Mesothelial cell of epicardium (in vitro differentiated cells): ENCODE results near the gene BUB1. TPM values are rescaled to one million over a fixed set of nuclear protein-coding genes. Genes with fewer than 3 reads are reported as not detected.
"Not testable (repeated sequence)": the region's sequence is repeated elsewhere in the genome, so short reads cannot be mapped to it uniquely, and the experiment has no call there.

Experiments
- DNase-seq, 2 experiments: peaks; one replicate each; pipeline ENCODE4 v3.0.0; 2021; ENCODE audit warnings: low spot score in 2 of 2; ENCODE audit not compliant: unreplicated experiment in 2 of 2
- H3K27ac Mint-ChIP-seq: 2 replicates; pipeline ENCODE4 v1.8.0; 2021; ENCODE audit warnings: mixed read lengths
- H3K27me3 Mint-ChIP-seq: 2 replicates; pipeline ENCODE4 v1.8.0; 2021; ENCODE audit warnings: low read depth, mixed read lengths
- H3K36me3 Mint-ChIP-seq: 2 replicates; pipeline ENCODE4 v1.8.0; 2021; ENCODE audit warnings: mixed read lengths
- H3K4me1 Mint-ChIP-seq: 2 replicates; pipeline ENCODE4 v1.8.0; 2021; ENCODE audit warnings: mixed read lengths
- H3K4me3 Mint-ChIP-seq: 2 replicates; pipeline ENCODE4 v1.8.0; 2021; ENCODE audit warnings: mild to moderate bottlenecking, moderate library complexity, mixed read lengths
- H3K9me3 Mint-ChIP-seq: 2 replicates; pipeline ENCODE4 v1.8.0; 2021; ENCODE audit warnings: mixed read lengths
- CTCF ChIP-seq: fragments of 200-600 bp; sonication (generic); IDR thresholded peaks from one replicate; pipeline ENCODE4 v1.5.0; 2021; ENCODE audit warnings: antibody characterized with exemption; ENCODE audit not compliant: unreplicated experiment
- total RNA-seq: library from RNA; stranded (reverse); gene quantifications from 3 replicates; pipeline ENCODE4 v1.2.1, GENCODE V29; 2021

Gene BUB1
- total RNA-seq, 1 donor from 2014 or later: 21.2 TPM

DNA sequence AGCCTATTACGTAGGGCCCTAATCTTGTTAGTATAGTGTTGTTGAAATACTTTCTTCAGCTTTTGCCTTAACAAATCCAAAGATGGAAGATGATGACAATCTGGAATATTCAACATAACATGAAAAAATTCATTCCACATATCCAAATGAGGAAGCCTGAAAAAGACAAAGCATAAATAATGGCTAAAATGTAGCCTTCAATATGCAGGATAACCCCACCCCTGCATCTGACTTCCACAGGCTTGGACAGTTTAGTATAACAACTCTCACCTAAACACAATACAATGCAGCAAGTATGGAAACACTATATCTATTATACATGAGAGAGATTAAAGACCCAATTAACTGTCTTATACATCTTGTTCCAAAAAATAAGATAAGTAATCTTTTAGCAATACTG lies 39.9 kb downstream of the BUB1 start:
- no peaks in the 10 kb centered on the region for H3K9me3 Mint-ChIP-seq
- no peak overlapping the region for H3K4me3 Mint-ChIP-seq
- no peaks in the 10 kb centered on the region for H3K27me3 Mint-ChIP-seq
- peaks cover 44% of the 10 kb centered on the region for H3K36me3 Mint-ChIP-seq
- no peak for TF ChIP-seq CTCF
- no peaks in the 10 kb centered on the region for H3K4me1 Mint-ChIP-seq
- H3K27ac Mint-ChIP-seq: no peak overlapping the region
- DNase-seq: no peak

- H3K27ac Mint-ChIP-seq: no peak overlapping the region
- H3K9me3 Mint-ChIP-seq: no peaks in the 10 kb centered on the region
- H3K36me3 Mint-ChIP-seq: peaks cover 40% of the 10 kb centered on the region
- no peaks in the 10 kb centered on the region for H3K4me1 Mint-ChIP-seq
- no peak for TF ChIP-seq CTCF
- no peak overlapping the region for H3K4me3 Mint-ChIP-seq
- no peaks in the 10 kb centered on the region for H3K27me3 Mint-ChIP-seq
- no peak for DNase-seq
Measured at GRCh38 chr2:110637093-110637492, 40.8 kb downstream of the BUB1 start.

DNA sequence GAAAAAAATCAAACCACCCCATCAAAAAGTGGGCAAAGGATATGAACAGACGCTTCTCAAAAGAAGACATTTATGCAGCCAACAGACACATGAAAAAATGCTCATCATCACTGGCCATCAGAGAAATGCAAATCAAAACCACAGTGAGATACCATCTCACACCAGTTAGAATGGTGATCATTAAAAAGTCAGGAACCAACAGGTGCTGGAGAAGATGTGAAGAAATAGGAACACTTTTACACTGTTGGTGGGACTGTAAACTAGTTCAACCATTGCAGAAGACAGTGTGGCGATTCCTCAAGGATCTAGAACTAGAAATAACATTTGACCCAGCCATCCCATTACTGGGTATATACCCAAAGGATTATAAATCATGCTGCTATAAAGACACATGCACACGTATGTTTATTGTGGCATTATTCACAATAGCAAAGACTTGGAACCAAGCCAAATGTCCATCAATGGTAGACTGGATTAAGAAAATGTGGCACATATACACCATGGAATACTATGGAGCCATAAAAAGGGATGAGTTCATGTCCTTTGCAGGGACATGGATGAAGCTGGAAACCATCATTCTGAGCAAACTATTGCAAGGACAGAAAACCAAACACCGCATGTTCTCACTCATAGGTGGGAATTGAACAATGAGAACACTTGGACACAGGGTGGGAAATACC lies 41.8 kb downstream of the BUB1 start:
- not testable (repeated sequence) for H3K9me3 Mint-ChIP-seq, H3K4me3 Mint-ChIP-seq, DNase-seq, H3K27ac Mint-ChIP-seq, H3K27me3 Mint-ChIP-seq, H3K4me1 Mint-ChIP-seq
- H3K36me3 Mint-ChIP-seq: peaks cover 33% of the 10 kb centered on the region

GRCh38 chr2:110627348-110627747 lies 50.5 kb downstream of the BUB1 start:
- not testable (repeated sequence) for H3K27ac Mint-ChIP-seq, H3K4me3 Mint-ChIP-seq, H3K36me3 Mint-ChIP-seq

DNA sequence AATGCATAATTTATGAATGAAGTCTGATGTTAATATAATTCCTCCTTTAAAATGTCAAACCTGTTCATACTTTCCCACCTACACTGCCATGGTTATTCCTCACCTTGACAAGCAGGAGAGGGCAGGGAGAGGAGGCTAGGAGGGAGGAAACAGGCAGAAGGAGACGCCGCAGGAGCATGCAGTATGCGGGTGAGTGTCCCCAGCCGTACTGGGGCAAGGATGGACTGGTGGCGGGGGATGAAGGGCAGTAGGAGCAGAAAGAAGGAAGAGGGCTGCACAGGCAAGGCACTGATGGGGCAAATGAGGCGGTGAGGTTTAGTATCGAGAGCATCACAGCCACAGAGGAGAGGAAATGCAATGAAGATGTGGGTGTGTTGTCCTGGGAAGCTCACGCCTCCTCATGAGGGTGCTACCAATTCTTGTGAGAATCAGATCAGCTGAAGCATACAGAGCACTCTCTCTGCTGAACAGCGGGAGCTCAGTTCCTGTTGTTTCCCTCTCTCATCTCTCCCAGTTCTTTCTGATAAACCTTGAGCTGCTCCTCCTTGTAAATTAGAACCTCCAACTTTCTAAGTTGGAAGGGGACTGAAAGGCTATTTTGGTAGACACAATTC lies 58.4 kb downstream of the BUB1 start:
- not testable (repeated sequence) for H3K27me3 Mint-ChIP-seq, H3K4me3 Mint-ChIP-seq, DNase-seq, H3K27ac Mint-ChIP-seq, H3K4me1 Mint-ChIP-seq, H3K36me3 Mint-ChIP-seq, H3K9me3 Mint-ChIP-seq

More at GRCh38 chr2:110627348-110627747, 50.5 kb downstream of the BUB1 start:
- H3K9me3 Mint-ChIP-seq, DNase-seq, H3K27me3 Mint-ChIP-seq, H3K4me1 Mint-ChIP-seq: not testable (repeated sequence)

- H3K36me3 Mint-ChIP-seq, DNase-seq, H3K27ac Mint-ChIP-seq, H3K4me3 Mint-ChIP-seq, H3K9me3 Mint-ChIP-seq, H3K4me1 Mint-ChIP-seq, H3K27me3 Mint-ChIP-seq: not testable (repeated sequence)
Measured at GRCh38 chr2:110613927-110614326, 63.9 kb downstream of the BUB1 start.

DNA sequence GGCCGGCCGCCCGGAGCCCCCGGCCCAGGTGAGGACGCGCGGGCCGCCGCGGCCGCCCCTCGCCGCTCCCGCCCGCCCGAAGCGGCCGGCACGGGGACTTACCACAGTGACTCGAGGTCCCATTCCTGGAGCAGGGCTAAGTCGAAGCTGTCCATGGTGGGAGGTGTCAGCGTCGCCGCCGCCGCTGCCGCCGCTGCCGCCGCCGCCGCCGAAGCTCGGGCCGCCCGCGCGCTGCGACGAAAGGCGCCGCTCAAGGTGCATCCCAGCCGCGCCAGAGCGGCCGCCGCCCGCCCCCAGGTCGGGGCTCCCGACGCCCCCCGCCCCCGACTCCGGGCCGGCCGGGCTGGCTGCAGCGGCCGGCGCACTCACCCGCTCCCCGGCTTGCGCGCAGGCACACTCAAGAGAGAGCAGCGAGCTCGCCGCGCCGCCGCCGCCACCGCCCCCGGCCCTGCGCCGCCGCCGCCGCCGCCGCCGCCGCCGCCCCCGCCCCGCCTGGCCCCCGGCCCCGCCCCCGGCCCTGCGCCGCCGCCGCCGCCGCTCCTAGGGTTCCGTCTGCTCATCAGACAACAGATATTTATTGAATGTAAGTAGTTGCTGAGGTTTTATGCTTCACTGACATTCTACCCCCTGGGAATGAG lies 67.1 kb downstream of the BUB1 start:
- H3K9me3 Mint-ChIP-seq, H3K4me1 Mint-ChIP-seq, DNase-seq, H3K36me3 Mint-ChIP-seq, H3K27ac Mint-ChIP-seq: not testable (repeated sequence)
- Mint-ChIP-seq H3K27me3 (peaks cover 10% of the 10 kb centered on the region), H3K4me3 (peak overlapping the region; percentile 28)

- not testable (repeated sequence) for H3K4me3 Mint-ChIP-seq, H3K36me3 Mint-ChIP-seq, H3K9me3 Mint-ChIP-seq, DNase-seq, H3K4me1 Mint-ChIP-seq, H3K27ac Mint-ChIP-seq
- H3K27me3 Mint-ChIP-seq: peaks cover 13% of the 10 kb centered on the region
Measured at GRCh38 chr2:110609843-110610612, 67.8 kb downstream of the BUB1 start.

DNA sequence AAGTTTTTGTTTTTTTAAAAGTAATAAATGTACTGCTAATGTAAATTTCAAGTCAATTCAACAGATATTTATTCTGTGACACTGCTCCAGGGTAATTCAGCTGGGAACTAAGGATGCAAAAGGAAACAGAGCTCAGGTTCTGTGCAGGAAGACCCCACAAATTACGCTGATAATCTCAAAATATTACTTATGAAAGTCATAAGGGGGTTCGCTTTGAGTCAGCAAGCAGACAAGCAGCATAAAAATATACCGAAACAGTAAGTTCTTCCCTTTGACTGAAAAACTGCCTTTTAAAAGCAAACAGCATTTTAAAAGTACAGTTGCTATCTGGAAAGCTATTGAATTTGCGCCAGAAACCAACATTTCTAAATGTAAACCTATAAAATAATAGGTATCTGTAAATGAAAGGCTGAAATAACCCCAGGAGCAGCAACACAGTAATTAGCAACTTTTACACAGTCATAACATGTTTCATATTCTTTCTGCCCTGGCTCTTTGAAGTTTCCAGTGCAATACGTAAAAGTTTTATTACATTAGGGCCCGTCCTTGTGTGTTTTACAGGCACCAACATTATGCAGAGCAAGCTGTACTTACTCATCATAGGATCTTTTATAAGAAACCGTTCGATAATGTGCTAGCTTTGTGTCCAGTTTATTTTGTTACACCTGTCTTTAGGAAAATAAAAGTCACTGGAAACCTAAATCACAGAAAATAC lies 68.9 kb downstream of the BUB1 start:
- peaks cover 13% of the 10 kb centered on the region for H3K27me3 Mint-ChIP-seq
- not testable (repeated sequence) for H3K27ac Mint-ChIP-seq, H3K9me3 Mint-ChIP-seq, H3K4me1 Mint-ChIP-seq, H3K4me3 Mint-ChIP-seq, DNase-seq, H3K36me3 Mint-ChIP-seq

DNA sequence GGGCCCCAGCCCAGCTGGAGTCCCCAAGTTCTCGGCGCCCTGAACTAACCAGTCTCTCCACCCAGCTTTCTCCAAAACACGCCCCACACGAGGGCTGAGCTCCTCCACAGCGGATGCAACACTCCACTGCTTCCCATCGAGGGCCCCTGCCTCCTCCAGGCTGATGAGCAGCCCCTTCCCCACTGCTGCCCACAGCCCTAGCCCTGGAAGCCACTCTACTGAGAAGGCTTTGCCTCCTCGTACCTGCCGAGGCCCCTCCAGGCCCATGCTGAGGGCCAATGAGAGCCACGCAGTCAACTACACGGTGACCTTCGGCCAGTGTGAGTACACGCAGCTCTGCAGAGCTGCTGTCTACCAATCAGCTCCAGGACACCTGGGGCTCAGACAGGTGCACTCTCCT lies 72.8 kb downstream of the BUB1 start:
- H3K4me1 Mint-ChIP-seq, H3K9me3 Mint-ChIP-seq, H3K27ac Mint-ChIP-seq, H3K36me3 Mint-ChIP-seq, H3K4me3 Mint-ChIP-seq, DNase-seq: not testable (repeated sequence)
- H3K27me3 Mint-ChIP-seq: peaks cover 13% of the 10 kb centered on the region

DNA sequence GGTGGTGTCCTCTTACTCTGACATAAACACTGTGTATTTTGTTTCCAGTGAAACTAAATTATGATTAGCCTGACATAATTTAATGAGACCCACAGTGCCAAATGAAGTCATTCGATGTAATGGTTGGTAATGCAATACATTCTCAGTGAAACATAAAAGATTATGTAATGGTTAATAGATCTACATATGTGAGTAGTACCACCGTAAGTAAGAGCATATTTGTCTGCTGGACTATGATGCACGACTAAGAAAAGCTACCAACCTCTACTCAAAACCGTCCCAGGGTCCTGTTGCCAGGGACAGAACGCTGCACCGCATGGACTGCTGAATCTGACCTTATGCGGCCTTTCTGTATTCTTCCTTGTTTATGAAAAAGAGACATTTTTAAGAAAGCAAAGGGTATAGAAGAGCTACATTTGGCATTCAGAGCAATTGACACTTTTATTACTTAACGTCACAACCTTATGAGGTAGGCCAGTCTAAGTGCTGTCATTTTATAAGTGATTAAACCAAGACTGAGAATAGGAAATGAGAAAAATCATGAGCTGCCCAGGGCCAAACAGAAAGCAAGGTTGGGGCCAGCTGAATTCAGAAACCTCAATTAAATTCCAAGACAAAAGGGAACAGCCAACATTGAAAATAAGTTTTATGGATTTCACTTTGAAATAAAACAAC lies 73.8 kb downstream of the BUB1 start:
- H3K27me3 Mint-ChIP-seq: peaks cover 13% of the 10 kb centered on the region
- H3K27ac Mint-ChIP-seq, H3K4me1 Mint-ChIP-seq, H3K9me3 Mint-ChIP-seq, H3K4me3 Mint-ChIP-seq, H3K36me3 Mint-ChIP-seq, DNase-seq: not testable (repeated sequence)
